Measurements from ENCODE around the gene MAN1B1. TPM values are rescaled to one million over a fixed set of nuclear protein-coding genes. Genes with fewer than 3 reads are reported as not detected.

MAN1B1 gene
- total RNA-seq, 1 donor from 2014 or later = 109 TPM

- TF ChIP-seq CTCF (IDR thresholded peaks at IDR 0.05) = peak; percentile 65
- H3K27ac Mint-ChIP-seq (ENCODE audit: unreplicated experiment) = no peak overlapping the region
- H3K27me3 Mint-ChIP-seq (ENCODE audit: unreplicated experiment) = peaks cover 17% of the 10 kb centered on the region
- H3K36me3 Mint-ChIP-seq (ENCODE audit: unreplicated experiment) = no peaks in the 10 kb centered on the region
- H3K9me3 Mint-ChIP-seq (ENCODE audit: unreplicated experiment) = no peaks in the 10 kb centered on the region
- H3K4me3 Mint-ChIP-seq (ENCODE audit: unreplicated experiment) = no peak overlapping the region
- no peak for DNase-seq (ENCODE audit: extremely low spot score, unreplicated experiment)
- H3K4me1 Mint-ChIP-seq (ENCODE audit: unreplicated experiment) = peaks cover 10% of the 10 kb centered on the region
Observed at GRCh38 chr9:137049544-137050449, 37.0 kb upstream of the MAN1B1 start.

GRCh38 chr9:137050570-137050969 is 36.2 kb upstream of the MAN1B1 start:
- TF ChIP-seq CTCF (IDR thresholded peaks at IDR 0.05) = no peak
- H3K9me3 Mint-ChIP-seq (ENCODE audit: unreplicated experiment) = no peaks in the 10 kb centered on the region

GRCh38 chr9:137051145-137051724 is 35.5 kb upstream of the MAN1B1 start:
- Mint-ChIP-seq H3K27ac (ENCODE audit: unreplicated experiment) (no peak overlapping the region), H3K27me3 (ENCODE audit: unreplicated experiment) (peaks cover 17% of the 10 kb centered on the region)
- no peak for TF ChIP-seq CTCF (IDR thresholded peaks at IDR 0.05)

More at GRCh38 chr9:137050570-137050969, 36.2 kb upstream of the MAN1B1 start:
- Mint-ChIP-seq H3K36me3 (ENCODE audit: unreplicated experiment) (no peaks in the 10 kb centered on the region), H3K27ac (ENCODE audit: unreplicated experiment) (no peak overlapping the region), H3K4me3 (ENCODE audit: unreplicated experiment) (no peak overlapping the region), H3K4me1 (ENCODE audit: unreplicated experiment) (peaks cover 13% of the 10 kb centered on the region), H3K27me3 (ENCODE audit: unreplicated experiment) (peaks cover 17% of the 10 kb centered on the region)
- no peak for DNase-seq (ENCODE audit: extremely low spot score, unreplicated experiment)

GRCh38 chr9:137052293-137052692 is 34.5 kb upstream of the MAN1B1 start:
- Mint-ChIP-seq H3K4me1 (ENCODE audit: unreplicated experiment) (peaks cover 20% of the 10 kb centered on the region), H3K27me3 (ENCODE audit: unreplicated experiment) (peaks cover 17% of the 10 kb centered on the region), H3K36me3 (ENCODE audit: unreplicated experiment) (no peaks in the 10 kb centered on the region), H3K9me3 (ENCODE audit: unreplicated experiment) (no peaks in the 10 kb centered on the region), H3K4me3 (ENCODE audit: unreplicated experiment) (no peak overlapping the region), H3K27ac (ENCODE audit: unreplicated experiment) (no peak overlapping the region)
- no peak for TF ChIP-seq CTCF (IDR thresholded peaks at IDR 0.05)
- DNase-seq (ENCODE audit: extremely low spot score, unreplicated experiment) = no peak

More at GRCh38 chr9:137051145-137051724, 35.5 kb upstream of the MAN1B1 start:
- H3K4me3 Mint-ChIP-seq (ENCODE audit: unreplicated experiment) = no peak overlapping the region
- H3K4me1 Mint-ChIP-seq (ENCODE audit: unreplicated experiment) = peaks cover 17% of the 10 kb centered on the region
- no peaks in the 10 kb centered on the region for H3K9me3 Mint-ChIP-seq (ENCODE audit: unreplicated experiment)
- no peaks in the 10 kb centered on the region for H3K36me3 Mint-ChIP-seq (ENCODE audit: unreplicated experiment)
- no peak for DNase-seq (ENCODE audit: extremely low spot score, unreplicated experiment)
